CD4-positive, alpha-beta T cell (primary cell): ENCODE measurements around the gene STK32C. TPM values are rescaled to one million over a fixed set of nuclear protein-coding genes. Genes with fewer than 3 reads are reported as not detected.

Source experiments
- ATAC-seq: fragments of 200-7000 bp; cut with Tn5 transposase; one replicate; pipeline ENCODE4 v1.10.0; 2022; ENCODE audit warnings: mild to moderate bottlenecking; ENCODE audit not compliant: poor library complexity
- CTCF ChIA-PET: fragments of 350-600 bp; sonication (Branson Sonifier 250); formaldehyde crosslinking; loops from one replicate; lab custom pipeline; 2021; ENCODE audit warnings: antibody characterized with exemption, inconsistent platforms; lab: Charles Lee
- POLR2A ChIA-PET: fragments of 350-600 bp; sonication (Branson Sonifier 250); formaldehyde crosslinking; loops from one replicate; lab custom pipeline; 2021; ENCODE audit warnings: antibody characterized with exemption, inconsistent platforms; lab: Charles Lee
- DNase-seq, 14 experiments: peaks; one replicate each; pipeline ENCODE4 v3.0.0-alpha.2; 2013 to 2020; ENCODE audit warnings: mixed read lengths in 2 of 14
- H3K27ac ChIP-seq, 2 donors: one replicate each; pipeline versions ENCODE4 v1.5.1 to v1.7.0; 2013; ENCODE audit warnings: low read length in 2 of 2, low read depth in 1 of 2, mild to moderate bottlenecking in 1 of 2
- H3K27me3 ChIP-seq, 2 experiments: 1 replicate in 1 of 2; 2 replicates in 1 of 2; pipeline versions ENCODE4 v1.6.1 to v1.7.0; 2013; ENCODE audit warnings: low read length in 2 of 2, control low read depth in 1 of 2, mild to moderate bottlenecking in 1 of 2, moderate library complexity in 1 of 2; ENCODE audit not compliant: insufficient read depth in 2 of 2, control insufficient read depth in 1 of 2
- H3K36me3 ChIP-seq: one replicate; pipeline ENCODE4 v1.6.1; 2013; ENCODE audit warnings: low read length, control low read depth; ENCODE audit not compliant: insufficient read depth
- H3K4me1 ChIP-seq: one replicate; pipeline ENCODE4 v1.6.1; 2013; ENCODE audit warnings: low read length, control low read depth; ENCODE audit not compliant: insufficient read depth
- H3K4me3 ChIP-seq: one replicate; pipeline ENCODE4 v1.5.1; 2013; ENCODE audit warnings: mild to moderate bottlenecking, low read length, moderate library complexity
- H3K9me3 ChIP-seq, 2 experiments: 1 replicate in 1 of 2; 2 replicates in 1 of 2; pipeline versions ENCODE4 v1.6.1 to v1.7.0; 2013; ENCODE audit warnings: low read length in 2 of 2, mild to moderate bottlenecking in 2 of 2, control low read depth in 1 of 2, moderate library complexity in 1 of 2; ENCODE audit not compliant: control insufficient read depth in 1 of 2, insufficient read depth in 1 of 2
- H3K27ac Mint-ChIP-seq: one replicate; pipeline ENCODE4 v1.8.0; 2020; ENCODE audit warnings: mixed read lengths
- H3K27me3 Mint-ChIP-seq: one replicate; pipeline ENCODE4 v1.8.0; 2021; ENCODE audit warnings: mixed read lengths
- H3K36me3 Mint-ChIP-seq: one replicate; pipeline ENCODE4 v1.8.0; 2021; ENCODE audit warnings: low read depth, mixed read lengths
- H3K4me1 Mint-ChIP-seq: one replicate; pipeline ENCODE4 v1.8.0; 2021; ENCODE audit warnings: low read depth, mixed read lengths
- H3K4me3 Mint-ChIP-seq: one replicate; pipeline ENCODE4 v1.8.0; 2020; ENCODE audit warnings: mild to moderate bottlenecking, mixed read lengths
- H3K9me3 Mint-ChIP-seq: one replicate; pipeline ENCODE4 v1.8.0; 2020; ENCODE audit warnings: mixed read lengths
- CTCF ChIP-seq: fragments of 200-600 bp; IDR thresholded peaks from one replicate; pipeline ENCODE4 v1.8.0; 2022; ENCODE audit warnings: antibody characterized with exemption, mild to moderate bottlenecking
- intact Hi-C, 2 experiments: fragments of 100-400 bp; cut with DNase I in 1 of 2; cut with micrococcal nuclease in 1 of 2; formaldehyde crosslinking; loops; one replicate each; pipeline versions ENCODE4 v1.15.1 to v1.9.0; 2023 to 2025; cut with DNase I, micrococcal nuclease
- total RNA-seq, 174 experiments: library from RNA in 2 of 174; stranded (reverse) in 2 of 174; gene quantifications; one replicate each; pipeline ENCODE4 v1.2.3 and lab custom pipeline; 2021 to 2026

STK32C gene
- total RNA-seq, 2 experiments from 2014 or later, result 4.9 to 5.2 TPM

- peaks cover 0 to 8% of the 10 kb centered on the region in 2 experiments for H3K9me3 ChIP-seq
- H3K4me3 ChIP-seq, result no peak overlapping the region
- TF ChIP-seq CTCF, result no peak
- CTCF ChIA-PET, result no interaction called here
- Mint-ChIP-seq H3K27ac (no peak overlapping the region), H3K4me1 (peaks cover 12% of the 10 kb centered on the region), H3K4me3 (no peak overlapping the region), H3K27me3 (no peaks in the 10 kb centered on the region), H3K9me3 (no peaks in the 10 kb centered on the region), H3K36me3 (no peaks in the 10 kb centered on the region)
- H3K4me1 ChIP-seq, result peaks cover 11% of the 10 kb centered on the region
- POLR2A ChIA-PET, result interaction anchor here (0.7 kb wide), 1 partner anchor 25 kb away, joined by 4 read pairs; no protein-coding TSS in a partner anchor
- no peaks in the 10 kb centered on the region for H3K36me3 ChIP-seq
- intact Hi-C loops, result no loop called here
- no peaks in the 10 kb centered on the region for H3K27me3 ChIP-seq
- DNase-seq, result no peak
- ATAC-seq, result no peak
- H3K27ac ChIP-seq, result no peak overlapping the region
These were observed 43.9 kb downstream of the STK32C start for GRCh38 chr10:132263866-132264265.

GRCh38 chr10:132259702-132260482, 47.9 kb downstream of the STK32C start:
- H3K4me1 Mint-ChIP-seq, result peaks cover 6% of the 10 kb centered on the region

GRCh38 chr10:132258423-132258822, 49.3 kb downstream of the STK32C start:
- H3K4me1 ChIP-seq, result peaks cover 26% of the 10 kb centered on the region
- DNase-seq (no peak), ATAC-seq (no peak)
- H3K9me3 Mint-ChIP-seq, result no peaks in the 10 kb centered on the region
- no peaks in the 10 kb centered on the region for H3K27me3 Mint-ChIP-seq
- H3K36me3 Mint-ChIP-seq, result no peaks in the 10 kb centered on the region
- H3K4me3 Mint-ChIP-seq, result no peak overlapping the region
- H3K4me3 ChIP-seq, result no peak overlapping the region
- H3K36me3 ChIP-seq, result no peaks in the 10 kb centered on the region
- H3K9me3 ChIP-seq, result peaks cover 0 to 7% of the 10 kb centered on the region in 2 experiments
- POLR2A ChIA-PET, result no interaction called here
- no peak overlapping the region for H3K27ac Mint-ChIP-seq
- peaks cover 9% of the 10 kb centered on the region for H3K4me1 Mint-ChIP-seq
- CTCF ChIA-PET, result no interaction called here
- TF ChIP-seq CTCF, result no peak
- no peak overlapping the region for H3K27ac ChIP-seq
- no peaks in the 10 kb centered on the region for H3K27me3 ChIP-seq
- intact Hi-C loops, result no loop called here

More at GRCh38 chr10:132259702-132260482, 47.9 kb downstream of the STK32C start:
- H3K36me3 Mint-ChIP-seq, result no peaks in the 10 kb centered on the region
- H3K4me3 Mint-ChIP-seq, result no peak overlapping the region
- POLR2A ChIA-PET, result no interaction called here
- H3K9me3 Mint-ChIP-seq, result no peaks in the 10 kb centered on the region
- DNase-seq, result no peak
- CTCF ChIA-PET, result no interaction called here
- ATAC-seq, result no peak
- H3K36me3 ChIP-seq, result no peaks in the 10 kb centered on the region
- TF ChIP-seq CTCF, result no peak
- intact Hi-C loops, result no loop called here
- no peaks in the 10 kb centered on the region for H3K27me3 Mint-ChIP-seq
- H3K4me1 ChIP-seq, result peaks cover 25% of the 10 kb centered on the region
- no peak overlapping the region for H3K27ac ChIP-seq
- no peak overlapping the region for H3K27ac Mint-ChIP-seq
- no peaks in the 10 kb centered on the region for H3K27me3 ChIP-seq
- peaks cover 0 to 7% of the 10 kb centered on the region in 2 experiments for H3K9me3 ChIP-seq
- H3K4me3 ChIP-seq, result no peak overlapping the region
